KMS-11 (cell line): ENCODE measurements around the gene PDE8B.

Source experiments
- H2AFZ ChIP-seq: fragments of 200-600 bp; sonication (generic); 2 replicates; pipeline ENCODE4 v1.6.1; 2016; ENCODE audit warnings: antibody characterized with exemption, mixed run types, low read depth
- H3K27ac ChIP-seq: fragments of 200-600 bp; sonication (generic); 2 replicates; pipeline ENCODE4 v1.6.1; 2016; ENCODE audit warnings: mild to moderate bottlenecking, mixed run types
- H3K27me3 ChIP-seq: fragments of 200-600 bp; sonication (generic); 2 replicates; pipeline ENCODE4 v1.6.1; 2017; ENCODE audit warnings: mild to moderate bottlenecking, low read depth, mixed run types, moderate library complexity; ENCODE audit not compliant: insufficient read depth
- H3K36me3 ChIP-seq: fragments of 200-600 bp; sonication (generic); 2 replicates; pipeline ENCODE4 v1.6.1; 2017; ENCODE audit warnings: mild to moderate bottlenecking, mixed run types; ENCODE audit not compliant: insufficient read depth
- H3K4me1 ChIP-seq: fragments of 200-600 bp; sonication (generic); 2 replicates; pipeline ENCODE4 v1.6.1; 2016; ENCODE audit warnings: mild to moderate bottlenecking, low read depth, mixed run types; ENCODE audit not compliant: poor library complexity, severe bottlenecking
- H3K4me2 ChIP-seq: fragments of 200-600 bp; sonication (generic); 2 replicates; pipeline ENCODE4 v1.7.0; 2016; ENCODE audit warnings: mild to moderate bottlenecking, mixed run types
- H3K4me3 ChIP-seq: fragments of 200-600 bp; sonication (generic); IDR thresholded peaks from 2 replicates; pipeline ENCODE4 v1.6.1; 2017; ENCODE audit warnings: low read depth, low read length, mixed read lengths; ENCODE audit not compliant: insufficient read depth
- H3K79me2 ChIP-seq: fragments of 200-600 bp; sonication (generic); 2 replicates; pipeline ENCODE4 v1.6.1; 2016; ENCODE audit warnings: low read depth, mixed run types; ENCODE audit not compliant: insufficient read depth
- H3K9ac ChIP-seq: fragments of 200-600 bp; sonication (generic); 2 replicates; pipeline ENCODE4 v1.6.1; 2016; ENCODE audit warnings: mild to moderate bottlenecking, mixed run types
- H4K20me1 ChIP-seq: fragments of 200-600 bp; sonication (generic); 2 replicates; pipeline ENCODE4 v1.6.1; 2016; ENCODE audit warnings: mild to moderate bottlenecking, mixed run types; ENCODE audit not compliant: insufficient read depth
- TF ChIP-seq, protein P1 (sequence below): fragments of 200-600 bp; sonication (generic); conservative IDR thresholded peaks from 2 replicates; pipeline ENCODE4 v1.6.1; 2017; ENCODE audit warnings: low read depth, mild to moderate bottlenecking, antibody characterized with exemption, low read length, moderate library complexity, mixed read lengths

PDE8B gene

DNA sequence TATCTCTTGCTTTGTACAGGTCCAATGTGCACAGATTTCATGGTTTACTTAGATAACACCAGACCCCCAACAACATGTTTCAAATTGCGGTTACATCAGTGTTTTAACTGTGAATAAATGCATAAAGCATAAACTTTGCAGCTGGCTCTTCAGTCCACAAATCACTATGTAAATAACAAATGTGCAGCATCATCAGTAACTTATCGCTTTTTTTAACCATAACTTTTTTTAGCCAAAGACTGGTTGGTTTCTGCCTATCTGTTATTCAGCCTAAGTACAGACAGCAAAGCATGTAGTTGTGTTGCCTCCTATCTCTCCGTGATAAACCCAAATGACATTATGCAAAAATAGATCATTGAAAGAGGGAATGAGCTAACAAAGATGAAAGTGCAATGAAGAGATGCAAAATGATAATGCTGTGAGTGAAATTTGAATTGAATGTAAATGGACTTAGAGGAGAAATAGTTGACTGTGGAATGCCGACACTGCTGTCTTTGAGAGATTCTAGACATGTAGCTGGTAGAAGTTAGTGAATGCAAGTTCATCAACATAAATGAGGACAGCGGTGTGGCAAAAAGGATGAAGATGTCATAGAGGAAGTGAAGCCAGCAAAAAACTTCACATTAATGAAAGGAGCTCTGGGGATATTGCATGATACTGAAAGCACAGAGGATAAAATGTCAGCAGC is 108.8 kb downstream of the PDE8B start:
- Histone ChIP-seq H4K20me1 (no peaks in the 10 kb centered on the region), H3K27ac (no peak overlapping the region), H3K79me2 (no peaks in the 10 kb centered on the region), H2AFZ (no peak overlapping the region), H3K4me3 (no peak overlapping the region), H3K36me3 (no peaks in the 10 kb centered on the region), H3K27me3 (no peaks in the 10 kb centered on the region), H3K9ac (no peak overlapping the region), H3K4me1 (no peaks in the 10 kb centered on the region), H3K4me2 (no peak overlapping the region)
- TF ChIP-seq, protein P1, sequence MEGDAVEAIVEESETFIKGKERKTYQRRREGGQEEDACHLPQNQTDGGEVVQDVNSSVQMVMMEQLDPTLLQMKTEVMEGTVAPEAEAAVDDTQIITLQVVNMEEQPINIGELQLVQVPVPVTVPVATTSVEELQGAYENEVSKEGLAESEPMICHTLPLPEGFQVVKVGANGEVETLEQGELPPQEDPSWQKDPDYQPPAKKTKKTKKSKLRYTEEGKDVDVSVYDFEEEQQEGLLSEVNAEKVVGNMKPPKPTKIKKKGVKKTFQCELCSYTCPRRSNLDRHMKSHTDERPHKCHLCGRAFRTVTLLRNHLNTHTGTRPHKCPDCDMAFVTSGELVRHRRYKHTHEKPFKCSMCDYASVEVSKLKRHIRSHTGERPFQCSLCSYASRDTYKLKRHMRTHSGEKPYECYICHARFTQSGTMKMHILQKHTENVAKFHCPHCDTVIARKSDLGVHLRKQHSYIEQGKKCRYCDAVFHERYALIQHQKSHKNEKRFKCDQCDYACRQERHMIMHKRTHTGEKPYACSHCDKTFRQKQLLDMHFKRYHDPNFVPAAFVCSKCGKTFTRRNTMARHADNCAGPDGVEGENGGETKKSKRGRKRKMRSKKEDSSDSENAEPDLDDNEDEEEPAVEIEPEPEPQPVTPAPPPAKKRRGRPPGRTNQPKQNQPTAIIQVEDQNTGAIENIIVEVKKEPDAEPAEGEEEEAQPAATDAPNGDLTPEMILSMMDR: no peak

DNA sequence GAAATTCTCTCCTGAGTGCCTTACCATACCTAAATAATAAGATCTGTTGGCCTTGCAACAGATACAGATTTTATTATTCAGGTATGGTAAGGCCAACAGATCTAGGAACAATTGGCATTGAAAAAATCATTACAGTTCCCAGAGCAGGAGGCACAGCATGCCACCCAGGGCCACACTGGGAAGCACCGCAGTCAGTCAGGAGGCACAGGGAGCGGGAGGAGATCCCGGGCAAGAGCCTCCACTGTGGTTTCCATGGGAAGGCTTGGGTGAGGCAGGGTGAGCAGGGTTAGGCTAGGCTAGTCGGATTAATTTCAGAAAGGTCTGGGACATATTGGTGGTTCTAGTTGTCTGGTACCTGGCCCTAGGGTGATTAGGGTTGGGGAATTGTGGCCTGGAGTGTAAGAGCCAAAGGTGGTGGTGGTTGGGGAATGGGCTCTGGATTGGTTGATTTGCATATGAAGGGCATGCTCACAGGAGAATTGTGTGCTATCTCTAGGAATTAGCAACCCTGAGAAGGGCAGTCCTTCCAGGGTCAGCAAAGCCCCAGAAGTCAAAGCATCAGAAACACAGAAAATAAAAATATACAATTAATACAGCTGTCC is 111.4 kb downstream of the PDE8B start:
- no peaks in the 10 kb centered on the region for H3K36me3 ChIP-seq
- H3K4me3 ChIP-seq: no peak overlapping the region
- TF ChIP-seq, protein P1: no peak
- no peak overlapping the region for H3K4me2 ChIP-seq
- H3K27ac ChIP-seq: no peak overlapping the region
- H3K9ac ChIP-seq: no peak overlapping the region
- no peaks in the 10 kb centered on the region for H3K27me3 ChIP-seq
- H3K79me2 ChIP-seq: no peaks in the 10 kb centered on the region
- no peak overlapping the region for H2AFZ ChIP-seq
- no peaks in the 10 kb centered on the region for H3K4me1 ChIP-seq
- no peaks in the 10 kb centered on the region for H4K20me1 ChIP-seq

DNA sequence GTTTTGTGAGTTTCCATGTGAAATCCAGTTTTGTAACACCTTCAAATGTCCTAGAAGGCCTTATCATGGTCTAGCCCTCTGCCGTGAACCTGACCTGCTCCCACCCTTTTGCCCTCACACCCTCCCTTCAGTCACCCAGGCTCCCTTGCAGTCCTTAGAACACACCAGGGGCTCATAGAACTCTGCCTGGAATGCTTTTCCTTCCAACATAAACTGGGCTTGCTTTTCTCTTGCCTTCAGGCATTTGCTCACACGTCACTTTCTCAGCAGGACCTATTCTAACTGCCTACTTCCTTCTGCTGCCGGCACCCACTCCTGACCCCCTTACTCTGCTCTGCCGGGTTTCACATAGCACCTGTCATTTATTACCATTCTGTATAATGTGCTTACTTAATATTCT is 111.9 kb downstream of the PDE8B start:
- H3K4me2 ChIP-seq: no peak overlapping the region
- no peaks in the 10 kb centered on the region for H3K79me2 ChIP-seq
- H3K36me3 ChIP-seq: no peaks in the 10 kb centered on the region
- H3K27me3 ChIP-seq: no peaks in the 10 kb centered on the region
- H3K27ac ChIP-seq: no peak overlapping the region
- no peaks in the 10 kb centered on the region for H4K20me1 ChIP-seq
- no peak overlapping the region for H3K4me3 ChIP-seq
- TF ChIP-seq, protein P1: no peak
- H3K9ac ChIP-seq: no peak overlapping the region
- no peaks in the 10 kb centered on the region for H3K4me1 ChIP-seq
- no peak overlapping the region for H2AFZ ChIP-seq

DNA sequence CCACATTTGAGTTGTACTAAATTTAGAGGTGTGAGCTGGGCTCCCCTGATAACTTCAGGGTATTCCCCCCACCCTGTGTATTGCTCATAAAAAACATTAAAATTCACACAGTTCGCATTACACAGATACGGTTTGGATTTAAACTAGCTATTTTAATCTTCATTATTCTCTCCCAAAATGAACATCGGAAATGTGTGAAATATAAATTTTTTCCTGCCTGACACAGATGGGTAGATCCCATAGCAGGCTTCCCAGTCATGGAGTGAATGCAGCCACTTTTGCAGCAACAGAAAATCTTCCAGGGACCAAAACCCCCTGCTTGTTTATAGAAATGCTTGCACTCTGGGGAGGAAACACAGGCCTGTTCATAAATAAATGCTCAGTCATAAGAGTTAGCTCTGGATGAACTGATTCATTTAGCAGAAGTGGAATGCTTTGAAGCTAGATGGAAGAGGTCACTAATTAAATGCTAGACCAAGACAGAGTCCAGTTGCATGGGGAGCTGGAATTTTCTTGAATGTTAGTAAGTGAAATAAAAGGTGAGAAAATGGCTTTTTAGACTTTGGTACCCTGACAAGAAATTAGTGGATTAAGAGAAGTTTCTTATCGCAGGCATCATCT is 115.6 kb downstream of the PDE8B start:
- H4K20me1 ChIP-seq: no peaks in the 10 kb centered on the region
- H2AFZ ChIP-seq: no peak overlapping the region
- H3K9ac ChIP-seq: no peak overlapping the region

More for the DNA sequence above, 115.6 kb downstream of the PDE8B start:
- H3K27me3 ChIP-seq: no peaks in the 10 kb centered on the region
- H3K4me2 ChIP-seq: no peak overlapping the region
- TF ChIP-seq, protein P1: no peak
- no peaks in the 10 kb centered on the region for H3K79me2 ChIP-seq
- H3K4me1 ChIP-seq: no peaks in the 10 kb centered on the region
- H3K27ac ChIP-seq: no peak overlapping the region
- H3K4me3 ChIP-seq: no peak overlapping the region
- H3K36me3 ChIP-seq: no peaks in the 10 kb centered on the region
